ENCODE data around the gene RPL10. TPM values are rescaled to one million over a fixed set of nuclear protein-coding genes. Genes with fewer than 3 reads are reported as not detected.
"Not testable (repeated sequence)": the region's sequence is repeated elsewhere in the genome, so short reads cannot be mapped to it uniquely, and the experiment has no call there.

Gene RPL10
- total RNA-seq, 1 experiment from 2014 or later, result 2,110 TPM

DNA sequence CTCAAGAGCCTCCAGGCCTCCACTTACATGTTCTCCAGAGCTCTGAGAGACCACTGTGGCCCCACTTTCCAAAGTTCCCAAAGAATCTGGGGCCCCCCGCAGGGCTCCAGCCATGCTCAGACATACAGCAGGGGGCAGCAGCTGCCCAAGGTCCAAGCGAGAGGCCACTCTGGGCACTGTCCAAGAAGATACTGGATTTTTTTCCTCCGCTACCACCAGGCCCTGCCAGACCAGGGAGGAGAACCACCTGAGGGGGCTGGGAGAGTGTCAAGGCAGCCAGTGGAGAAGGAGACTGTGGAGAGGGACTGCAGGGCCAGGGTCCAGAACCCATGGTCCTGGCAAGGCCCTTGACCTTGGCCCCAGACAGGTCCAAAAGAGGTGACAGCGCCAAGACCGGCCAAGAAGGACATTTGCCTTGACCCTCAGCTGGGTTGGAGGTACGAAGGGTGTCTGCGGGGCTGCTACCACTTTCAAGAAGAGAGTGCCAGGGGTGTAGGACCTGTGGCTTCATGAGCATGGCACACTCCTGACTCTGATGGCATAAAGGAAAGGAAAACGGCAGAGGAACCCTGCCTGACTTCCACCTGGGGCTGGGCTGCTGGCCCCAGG lies 13.8 kb upstream of the RPL10 start:
- Histone ChIP-seq H3K9ac (ENCODE audit: extremely low read depth, insufficient read length, low read length) (no peak overlapping the region), H3K9me3 (ENCODE audit: control insufficient read depth, low read depth, low read length) (peaks cover 14% of the 10 kb centered on the region), H2BK20ac (ENCODE audit: low read depth, low read length, poor library complexity, severe bottlenecking) (no peak overlapping the region), H4K8ac (replicated peaks; ENCODE audit: insufficient read length, low read depth, low read length) (no peak overlapping the region), H2AFZ (ENCODE audit: low read length) (no peak overlapping the region), H3K14ac (ENCODE audit: insufficient read depth, low read length) (no peak overlapping the region), H3K18ac (ENCODE audit: insufficient read length, low read depth, low read length) (no peak overlapping the region), H3K4ac (ENCODE audit: low read depth, low read length) (no peak overlapping the region), H2BK15ac (ENCODE audit: low read depth, low read length) (0 out of 2 replicates have a peak overlapping the region, but pooled peaks have one; percentile 89), H4K5ac (ENCODE audit: insufficient read length, low read depth, low read length) (no peak overlapping the region), H3K23me2 (ENCODE audit: insufficient read length, low read depth, low read length, poor library complexity, severe bottlenecking) (peaks cover 9% of the 10 kb centered on the region), H4K20me1 (ENCODE audit: control insufficient read depth, insufficient read depth, insufficient read length) (no peaks in the 10 kb centered on the region), H3K4me2 (ENCODE audit: insufficient read depth, insufficient read length, low read length) (no peak overlapping the region), H2BK120ac (ENCODE audit: low read depth, low read length, poor library complexity, severe bottlenecking) (no peak overlapping the region), H3K4me1 (ENCODE audit: insufficient read depth, low read length) (no peaks in the 10 kb centered on the region; the same call in 1 of the 2 replicates), H3K27me3 (ENCODE audit: insufficient read depth, low read length) (no peaks in the 10 kb centered on the region), H3K27ac (ENCODE audit: insufficient read length, low read depth, low read length) (no peak overlapping the region), H2BK12ac (ENCODE audit: insufficient read length, low read depth, low read length) (no peak overlapping the region), H2AK5ac (ENCODE audit: insufficient read length, low read length) (no peak overlapping the region), H4K91ac (ENCODE audit: insufficient read length, low read depth, low read length) (no peak overlapping the region), H3K56ac (ENCODE audit: insufficient read length, low read depth, low read length) (no peak overlapping the region), H3T11ph (ENCODE audit: low read length) (no peak overlapping the region), H3K23ac (ENCODE audit: insufficient read length, low read depth, low read length) (no peak overlapping the region), H3K79me2 (ENCODE audit: insufficient read depth, low read length) (no peaks in the 10 kb centered on the region; the same call in 1 of the 2 replicates), H2BK5ac (ENCODE audit: insufficient read length, low read length) (no peak overlapping the region), H3K79me1 (ENCODE audit: insufficient read depth, low read depth, low read length, poor library complexity, severe bottlenecking) (no peaks in the 10 kb centered on the region)
- peaks cover 15 to 29% (median 22%) of the 10 kb centered on the region in 3 experiments for H3K36me3 Mint-ChIP-seq (ENCODE audit: insufficient read depth in 1 of 3, low read depth in 3 of 3)
- DNase-seq, result no peak
- TF ChIP-seq, protein P1, sequence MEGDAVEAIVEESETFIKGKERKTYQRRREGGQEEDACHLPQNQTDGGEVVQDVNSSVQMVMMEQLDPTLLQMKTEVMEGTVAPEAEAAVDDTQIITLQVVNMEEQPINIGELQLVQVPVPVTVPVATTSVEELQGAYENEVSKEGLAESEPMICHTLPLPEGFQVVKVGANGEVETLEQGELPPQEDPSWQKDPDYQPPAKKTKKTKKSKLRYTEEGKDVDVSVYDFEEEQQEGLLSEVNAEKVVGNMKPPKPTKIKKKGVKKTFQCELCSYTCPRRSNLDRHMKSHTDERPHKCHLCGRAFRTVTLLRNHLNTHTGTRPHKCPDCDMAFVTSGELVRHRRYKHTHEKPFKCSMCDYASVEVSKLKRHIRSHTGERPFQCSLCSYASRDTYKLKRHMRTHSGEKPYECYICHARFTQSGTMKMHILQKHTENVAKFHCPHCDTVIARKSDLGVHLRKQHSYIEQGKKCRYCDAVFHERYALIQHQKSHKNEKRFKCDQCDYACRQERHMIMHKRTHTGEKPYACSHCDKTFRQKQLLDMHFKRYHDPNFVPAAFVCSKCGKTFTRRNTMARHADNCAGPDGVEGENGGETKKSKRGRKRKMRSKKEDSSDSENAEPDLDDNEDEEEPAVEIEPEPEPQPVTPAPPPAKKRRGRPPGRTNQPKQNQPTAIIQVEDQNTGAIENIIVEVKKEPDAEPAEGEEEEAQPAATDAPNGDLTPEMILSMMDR (conservative IDR thresholded peaks at IDR 0.05), result peak; percentile 26; the same call in 2 of the 3 replicates
- H3K9me3 Mint-ChIP-seq, result peaks cover 33 to 38% of the 10 kb centered on the region in 2 experiments
- H3K4me3 Mint-ChIP-seq, result no peak overlapping the region; a peak in 1 of 5 replicates
- no CpG with 5 or more reads among the region's 8 CpGs for WGBS (ENCODE audit: extremely low coverage, insufficient read length, low lambda C conversion rate)
- H3K27me3 Mint-ChIP-seq (ENCODE audit: low read depth), result peaks cover 2% of the 10 kb centered on the region; the same call in 1 of the 2 replicates
- H3K4me1 Mint-ChIP-seq, result peaks cover 17 to 33% of the 10 kb centered on the region in 2 experiments
- 0 out of 7 replicates have a peak overlapping the region, but pooled peaks of 1 of the 3 experiments have one; percentile 77 for H3K27ac Mint-ChIP-seq

DNA sequence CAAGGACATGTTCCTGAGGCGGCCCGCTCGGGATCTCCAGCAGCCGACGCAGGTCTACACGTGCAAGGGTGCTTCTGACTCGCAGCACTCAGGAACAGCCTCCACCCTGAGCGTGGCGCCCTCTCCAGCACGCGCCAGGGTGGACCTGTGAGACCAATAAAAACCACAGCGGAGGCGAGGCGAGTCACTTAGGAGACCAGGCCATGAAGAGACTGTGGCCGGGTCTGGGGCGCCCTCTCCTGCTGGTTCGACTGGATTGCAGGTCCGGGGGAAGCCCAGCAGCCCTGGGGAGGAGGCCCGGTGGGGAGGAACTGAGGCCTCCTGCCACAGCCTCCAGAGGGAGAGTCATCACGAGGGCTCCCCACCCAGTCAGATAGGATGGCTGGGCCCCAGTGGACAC lies 10.1 kb upstream of the RPL10 start:
- H3K27ac ChIP-seq (ENCODE audit: insufficient read length, low read depth, low read length); H2BK120ac ChIP-seq (ENCODE audit: low read depth, low read length, poor library complexity, severe bottlenecking); H2BK15ac ChIP-seq (ENCODE audit: low read depth, low read length); H2AK5ac ChIP-seq (ENCODE audit: insufficient read length, low read length); H3K4ac ChIP-seq (ENCODE audit: low read depth, low read length); H3K36me3 Mint-ChIP-seq (ENCODE audit: insufficient read depth in 1 of 3, low read depth in 3 of 3); H3K4me2 ChIP-seq (ENCODE audit: insufficient read depth, insufficient read length, low read length); H4K91ac ChIP-seq (ENCODE audit: insufficient read length, low read depth, low read length); H3K23ac ChIP-seq (ENCODE audit: insufficient read length, low read depth, low read length); H3K79me1 ChIP-seq (ENCODE audit: insufficient read depth, low read depth, low read length, poor library complexity, severe bottlenecking); H2BK20ac ChIP-seq (ENCODE audit: low read depth, low read length, poor library complexity, severe bottlenecking); H2AFZ ChIP-seq (ENCODE audit: low read length); H4K5ac ChIP-seq (ENCODE audit: insufficient read length, low read depth, low read length); DNase-seq; H3K56ac ChIP-seq (ENCODE audit: insufficient read length, low read depth, low read length); H2BK5ac ChIP-seq (ENCODE audit: insufficient read length, low read length); H3K9ac ChIP-seq (ENCODE audit: extremely low read depth, insufficient read length, low read length); H3K27ac Mint-ChIP-seq; H3K23me2 ChIP-seq (ENCODE audit: insufficient read length, low read depth, low read length, poor library complexity, severe bottlenecking); H3T11ph ChIP-seq (ENCODE audit: low read length); H3K14ac ChIP-seq (ENCODE audit: insufficient read depth, low read length); H3K18ac ChIP-seq (ENCODE audit: insufficient read length, low read depth, low read length); H3K27me3 Mint-ChIP-seq (ENCODE audit: low read depth); H3K79me2 ChIP-seq (ENCODE audit: insufficient read depth, low read length); H2BK12ac ChIP-seq (ENCODE audit: insufficient read length, low read depth, low read length); H4K20me1 ChIP-seq (ENCODE audit: control insufficient read depth, insufficient read depth, insufficient read length); H3K4me3 Mint-ChIP-seq; H3K4me1 ChIP-seq (ENCODE audit: insufficient read depth, low read length); H4K8ac ChIP-seq (replicated peaks; ENCODE audit: insufficient read length, low read depth, low read length); H3K27me3 ChIP-seq (ENCODE audit: insufficient read depth, low read length): not testable (repeated sequence)
- no CpG with 5 or more reads among the region's 20 CpGs for WGBS (ENCODE audit: extremely low coverage, insufficient read length, low lambda C conversion rate)
- peaks cover 11 to 15% of the 10 kb centered on the region in 2 experiments for H3K9me3 Mint-ChIP-seq
- peaks cover 10% of the 10 kb centered on the region for H3K9me3 ChIP-seq (ENCODE audit: control insufficient read depth, low read depth, low read length)
- H3K4me1 Mint-ChIP-seq, result peaks cover 8 to 12% of the 10 kb centered on the region in 2 experiments
